Loucy (cell line): ENCODE results near the gene FAM229B.

ENCODE experiments used
- EZH2phosphoT487 ChIP-seq: fragments of 200-600 bp; IDR thresholded peaks from 2 replicates; pipeline ENCODE4 v1.6.1; 2018; ENCODE audit warnings: antibody characterized with exemption, mild to moderate bottlenecking, moderate library complexity, borderline replicate concordance
- TF ChIP-seq, protein P1 (sequence below): fragments of 200-600 bp; sonication (generic); conservative IDR thresholded peaks from 2 replicates; pipeline ENCODE4 v1.5.1; 2014; ENCODE audit warnings: mild to moderate bottlenecking, antibody characterized with exemption, low read length

DNA sequence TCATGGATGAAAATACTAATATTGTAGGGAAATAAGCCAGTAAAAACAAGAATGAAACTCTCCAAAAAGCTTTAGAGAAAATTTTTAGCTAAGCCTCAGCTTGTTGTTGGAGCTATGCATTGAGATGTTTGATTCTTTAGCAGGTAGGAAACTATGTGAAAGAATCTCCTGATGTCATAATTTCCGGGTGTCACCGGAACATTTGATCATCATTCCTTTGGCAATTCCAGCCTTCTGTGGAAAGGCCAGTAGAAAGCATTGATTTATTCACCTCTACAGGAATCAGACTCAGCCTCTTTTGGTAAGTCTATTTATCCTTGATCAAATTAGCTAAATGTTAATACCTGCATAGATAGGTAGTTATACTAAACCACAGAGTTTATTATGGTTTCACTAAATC lies 9.5 kb downstream of the FAM229B start:
- TF ChIP-seq, protein P1, sequence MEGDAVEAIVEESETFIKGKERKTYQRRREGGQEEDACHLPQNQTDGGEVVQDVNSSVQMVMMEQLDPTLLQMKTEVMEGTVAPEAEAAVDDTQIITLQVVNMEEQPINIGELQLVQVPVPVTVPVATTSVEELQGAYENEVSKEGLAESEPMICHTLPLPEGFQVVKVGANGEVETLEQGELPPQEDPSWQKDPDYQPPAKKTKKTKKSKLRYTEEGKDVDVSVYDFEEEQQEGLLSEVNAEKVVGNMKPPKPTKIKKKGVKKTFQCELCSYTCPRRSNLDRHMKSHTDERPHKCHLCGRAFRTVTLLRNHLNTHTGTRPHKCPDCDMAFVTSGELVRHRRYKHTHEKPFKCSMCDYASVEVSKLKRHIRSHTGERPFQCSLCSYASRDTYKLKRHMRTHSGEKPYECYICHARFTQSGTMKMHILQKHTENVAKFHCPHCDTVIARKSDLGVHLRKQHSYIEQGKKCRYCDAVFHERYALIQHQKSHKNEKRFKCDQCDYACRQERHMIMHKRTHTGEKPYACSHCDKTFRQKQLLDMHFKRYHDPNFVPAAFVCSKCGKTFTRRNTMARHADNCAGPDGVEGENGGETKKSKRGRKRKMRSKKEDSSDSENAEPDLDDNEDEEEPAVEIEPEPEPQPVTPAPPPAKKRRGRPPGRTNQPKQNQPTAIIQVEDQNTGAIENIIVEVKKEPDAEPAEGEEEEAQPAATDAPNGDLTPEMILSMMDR: no peak
- TF ChIP-seq EZH2phosphoT487: no peak
